GM19240 (cell line): ENCODE measurements around the gene UFD1.

Experiments used
- DNase-seq: peaks from one replicate; pipeline ENCODE4 v3.0.0; 2011; ENCODE audit warnings: low spot score; ENCODE audit not compliant: insufficient read length

The UFD1 gene

GRCh38 chr22:19471572-19471971 is 7.4 kb downstream of the UFD1 start:
- no peak for DNase-seq

- no peak for DNase-seq
Measured at GRCh38 chr22:19470010-19470409, 9.0 kb downstream of the UFD1 start.

GRCh38 chr22:19469421-19469820 is 9.6 kb downstream of the UFD1 start:
- no peak for DNase-seq

GRCh38 chr22:19467912-19468311 is 11.1 kb downstream of the UFD1 start:
- no peak for DNase-seq

- no peak for DNase-seq
Measured at GRCh38 chr22:19466848-19467752, 11.9 kb downstream of the UFD1 start.

GRCh38 chr22:19466126-19466716 is 12.8 kb downstream of the UFD1 start:
- no peak for DNase-seq

- DNase-seq, result no peak
Measured at GRCh38 chr22:19464975-19465374, 14.0 kb downstream of the UFD1 start.

GRCh38 chr22:19464546-19464945 is 14.4 kb downstream of the UFD1 start:
- no peak for DNase-seq

GRCh38 chr22:19463491-19464469 is 15.2 kb downstream of the UFD1 start:
- no peak for DNase-seq

GRCh38 chr22:19463008-19463407 is 16.0 kb downstream of the UFD1 start:
- DNase-seq, result no peak

- DNase-seq, result no peak
Measured at GRCh38 chr22:19461506-19461905, 17.5 kb downstream of the UFD1 start.

- no peak for DNase-seq
Measured at GRCh38 chr22:19460036-19460435, 19.0 kb downstream of the UFD1 start.

- DNase-seq, result no peak
Measured at GRCh38 chr22:19457828-19458428, 21.1 kb downstream of the UFD1 start.

- no peak for DNase-seq
Measured at GRCh38 chr22:19456541-19456940, 22.5 kb downstream of the UFD1 start.

GRCh38 chr22:19455585-19456370 is 23.2 kb downstream of the UFD1 start:
- no peak for DNase-seq

- no peak for DNase-seq
Measured at GRCh38 chr22:19455033-19455432, 24.0 kb downstream of the UFD1 start.

GRCh38 chr22:19454156-19454555 is 24.8 kb downstream of the UFD1 start:
- no peak for DNase-seq

GRCh38 chr22:19453718-19454117 is 25.3 kb downstream of the UFD1 start:
- DNase-seq, result no peak

GRCh38 chr22:19451570-19451969 is 27.4 kb downstream of the UFD1 start:
- DNase-seq, result no peak

GRCh38 chr22:19450363-19451175 is 28.4 kb downstream of the UFD1 start:
- no peak for DNase-seq
